Stimulated activated CD4-positive, alpha-beta T cell treated with anti-CD3 and anti-CD28 coated beads, Interleukin-1b, Interleukin-23, amount 100 ng/mL, for 24 hours (primary cell): ENCODE data around the gene SELP.

Source experiments
- DNase-seq, 4 experiments: peaks; one replicate each; pipeline ENCODE4 v3.0.0-alpha.2; 2020; ENCODE audit warnings: low read depth in 4 of 4, low spot score in 1 of 4

SELP gene

DNA sequence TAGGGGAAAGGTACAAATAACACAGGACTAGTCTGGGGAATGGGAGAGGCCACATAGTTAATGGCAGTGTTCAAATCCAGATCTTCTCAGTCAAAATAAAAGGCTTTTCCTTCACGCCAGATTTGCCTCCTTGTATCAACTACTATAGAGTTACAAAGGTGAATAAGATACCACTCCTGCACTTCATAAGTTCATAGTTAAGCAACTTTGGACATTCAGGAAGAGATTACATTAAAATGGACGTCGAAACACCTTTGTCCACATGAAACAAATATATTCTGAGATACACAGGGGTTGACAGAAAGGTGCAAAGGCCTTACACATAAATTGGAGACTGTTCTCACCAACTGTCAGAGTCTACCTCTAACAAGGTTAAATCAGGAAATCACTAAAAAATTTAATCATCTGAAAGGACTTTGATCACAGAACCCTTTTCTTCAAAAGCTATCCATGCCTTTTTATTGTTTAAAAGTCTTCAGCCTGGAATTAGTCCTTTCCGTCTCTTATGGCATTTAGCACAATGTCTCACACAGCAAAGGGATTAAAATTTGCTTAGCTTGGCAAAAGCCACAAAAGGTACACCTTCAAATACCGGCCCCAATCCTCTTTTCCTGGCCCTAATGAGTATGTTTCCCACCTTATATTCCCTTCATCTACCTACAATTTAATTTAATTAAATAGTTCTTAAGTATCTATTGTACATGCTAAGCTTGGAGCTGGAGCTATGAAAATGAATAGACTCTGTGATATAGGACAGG lies 51.8 kb downstream of the SELP start:
- no peak for DNase-seq

DNA sequence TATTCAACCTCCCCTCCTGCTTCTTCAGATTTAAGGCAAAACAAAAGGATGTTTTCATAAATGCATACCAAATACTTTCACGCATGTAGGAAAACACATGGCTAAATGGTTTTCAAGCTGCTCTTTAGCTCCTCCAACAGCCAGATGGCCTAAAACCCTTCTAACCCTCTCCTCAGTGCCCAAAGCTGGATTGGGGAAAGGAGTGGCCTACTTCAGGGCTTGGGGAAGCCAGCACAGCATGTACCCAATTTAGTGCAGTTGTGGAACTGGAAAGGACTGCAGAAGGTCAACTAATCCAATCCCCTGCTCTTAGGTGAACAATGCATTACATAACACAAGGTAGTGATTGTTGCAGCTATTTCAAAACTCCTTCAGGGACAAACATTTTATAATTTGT lies 53.0 kb downstream of the SELP start:
- no peak for DNase-seq

DNA sequence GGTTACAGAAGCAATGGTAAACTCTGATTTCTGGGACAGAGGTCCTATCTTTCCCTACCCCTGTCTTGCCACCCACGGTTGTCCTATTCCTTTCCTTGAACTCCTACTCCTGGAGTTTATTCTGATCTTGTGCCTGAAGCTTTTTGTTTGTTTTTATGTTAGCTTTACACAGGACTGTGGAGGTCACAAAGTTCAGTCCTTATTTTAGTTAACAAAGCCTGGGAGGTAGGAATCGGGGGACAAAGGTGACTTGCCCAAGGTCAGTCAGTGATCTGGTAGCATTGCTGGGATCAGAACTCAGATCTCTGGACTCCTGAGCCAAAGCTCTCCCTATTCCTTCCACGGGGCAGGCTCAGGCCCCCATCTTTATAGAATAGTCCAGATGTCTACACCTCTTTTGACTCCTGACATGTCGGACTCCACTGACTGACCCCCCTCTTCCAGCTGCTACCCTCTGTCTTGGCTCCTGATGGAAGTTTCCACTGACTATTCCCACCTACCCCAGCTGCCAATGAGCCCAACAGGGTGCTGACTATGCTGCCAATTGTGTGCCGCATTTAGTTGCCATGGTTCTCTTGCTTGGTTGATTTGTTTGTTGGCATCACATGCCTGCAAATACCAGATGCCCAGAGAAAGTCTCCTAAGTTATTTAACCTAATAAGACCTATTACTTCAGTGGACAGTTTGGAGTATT lies 53.5 kb downstream of the SELP start:
- DNase-seq = no peak

DNA sequence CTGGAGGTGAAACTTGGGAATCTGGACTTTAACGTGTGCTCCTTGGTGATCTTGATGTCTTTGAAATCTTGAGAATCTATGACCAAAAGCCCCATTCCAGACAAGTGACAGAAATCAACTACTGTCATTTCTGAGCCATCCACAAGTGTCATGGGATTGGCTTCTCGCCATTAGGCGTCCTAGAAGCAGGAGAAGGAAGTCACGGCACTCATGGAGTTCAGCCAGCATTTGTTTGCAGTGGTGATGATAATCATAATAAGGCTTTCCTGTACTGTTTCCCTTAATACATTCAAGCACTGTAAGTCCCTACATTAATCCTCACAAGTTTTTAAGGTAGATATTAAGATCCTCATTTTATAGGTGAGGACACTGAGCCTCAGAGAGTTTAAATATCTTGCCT lies 55.6 kb downstream of the SELP start:
- DNase-seq = no peak

DNA sequence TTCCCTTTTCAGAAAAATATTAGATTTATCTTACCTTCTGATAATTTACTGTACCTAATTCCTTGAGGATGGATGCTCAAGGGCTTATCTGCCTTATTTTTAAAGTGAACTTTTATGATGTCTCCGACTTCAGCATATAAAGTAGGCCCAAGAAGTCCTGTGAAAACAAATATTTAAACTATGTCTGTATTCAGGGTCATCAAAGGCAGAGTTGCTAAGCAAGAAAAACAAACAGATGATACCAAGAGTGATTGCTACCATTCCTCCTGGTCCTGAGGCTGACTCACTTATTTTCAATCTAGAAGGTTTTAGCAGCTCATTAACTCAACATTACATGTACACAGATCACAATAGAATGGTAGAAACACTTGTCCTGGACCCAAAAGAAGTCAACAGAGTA lies 57.7 kb downstream of the SELP start:
- no peak for DNase-seq

DNA sequence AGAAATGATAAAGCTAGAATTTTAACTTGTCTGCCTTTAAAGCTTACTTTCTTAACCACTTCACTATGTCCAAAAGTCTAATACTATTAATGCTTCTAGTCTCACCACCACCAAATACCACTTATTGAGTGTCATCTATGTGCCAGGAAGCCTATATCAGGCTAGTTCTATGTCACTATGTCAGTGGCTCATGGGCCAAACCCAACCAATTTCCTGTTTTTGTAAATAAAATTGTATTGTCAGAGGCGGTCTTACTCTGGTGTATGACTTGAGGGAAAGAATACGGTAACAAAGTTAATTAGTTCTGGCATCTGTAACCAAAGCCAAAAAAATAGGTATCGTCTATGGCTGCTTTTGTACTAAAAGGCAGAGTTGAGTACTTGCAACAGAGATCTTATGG lies 58.5 kb downstream of the SELP start:
- DNase-seq = no peak

DNA sequence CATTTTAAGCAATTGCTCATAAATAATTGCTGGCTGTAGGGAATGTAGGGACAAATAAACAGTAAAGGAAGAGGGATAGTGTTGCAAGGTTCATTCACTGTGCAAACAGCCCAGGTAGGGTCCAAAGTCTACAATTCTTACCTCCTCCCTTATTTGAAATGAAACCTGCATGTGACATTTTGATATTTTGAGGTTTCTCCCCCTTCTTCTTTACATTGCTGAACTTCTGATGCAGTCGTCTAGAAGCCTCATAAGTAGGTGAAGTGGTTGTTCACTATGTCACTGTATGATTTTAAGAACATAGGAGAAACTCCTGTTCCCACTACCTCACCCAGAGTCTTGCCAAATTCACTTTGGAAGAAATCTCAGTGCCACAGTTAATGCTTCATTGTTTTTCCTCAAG lies 59.8 kb downstream of the SELP start:
- no peak for DNase-seq

DNA sequence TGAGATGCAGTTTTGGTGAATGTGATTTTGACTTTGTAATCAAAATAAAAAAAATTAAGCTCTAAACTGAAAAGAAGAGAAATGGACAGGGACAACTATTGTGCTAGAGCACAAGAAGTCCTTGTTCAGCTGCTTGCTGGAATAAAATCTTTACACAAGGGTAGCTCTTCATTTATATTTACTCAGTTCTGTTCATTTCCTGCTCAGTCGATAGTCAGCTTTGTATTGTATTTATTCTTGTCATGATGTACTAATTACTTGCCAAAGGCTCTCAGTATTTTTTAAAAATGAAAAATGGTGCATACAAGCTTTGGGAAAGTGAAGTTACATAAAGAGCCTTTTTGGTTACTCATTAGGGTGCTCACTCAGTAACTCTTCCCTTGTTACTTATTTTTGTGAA lies 61.4 kb downstream of the SELP start:
- DNase-seq = no peak

DNA sequence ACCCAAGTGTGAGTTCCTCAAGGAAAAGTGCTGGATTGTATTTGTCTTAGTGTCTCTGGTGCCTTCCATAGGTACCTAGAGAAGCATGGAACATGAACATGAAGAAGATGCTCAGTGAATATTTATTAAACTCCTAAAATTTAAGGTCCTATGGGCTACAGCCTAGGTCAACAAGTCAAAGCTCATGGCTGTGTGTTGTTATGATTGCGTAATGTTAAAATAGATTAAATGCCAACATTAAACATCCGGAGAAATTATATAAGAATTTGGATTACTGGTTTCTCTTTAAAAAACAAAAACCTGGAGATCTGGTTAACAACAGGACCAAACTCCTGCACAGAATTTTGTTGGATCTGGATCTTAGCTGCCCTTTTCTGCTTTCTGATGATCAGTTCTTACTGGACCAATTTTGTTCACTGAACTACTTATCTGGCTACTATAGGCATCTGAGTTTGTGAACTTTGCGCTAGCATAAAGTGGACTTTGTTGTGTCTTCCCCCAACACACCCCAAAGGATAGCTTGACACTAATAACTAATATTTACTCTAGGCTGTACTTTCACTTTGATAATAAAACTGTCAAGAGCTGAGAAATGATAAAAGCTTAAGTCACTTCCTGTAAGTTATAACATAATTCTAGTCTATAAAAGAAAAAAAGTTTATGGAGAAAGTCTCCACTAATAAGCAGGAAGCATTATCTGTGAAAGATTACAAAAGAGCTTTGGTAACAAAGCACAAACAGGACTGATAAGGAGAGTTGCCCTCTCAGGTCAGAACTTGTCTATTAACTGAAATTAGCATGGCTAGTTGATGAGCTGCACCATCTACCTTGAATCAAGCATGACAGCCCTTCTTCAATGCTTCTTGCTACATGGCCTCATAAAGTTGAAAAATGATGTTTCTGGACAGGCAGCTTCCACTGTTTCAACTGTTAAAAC lies 64.3 kb downstream of the SELP start:
- DNase-seq = no peak

DNA sequence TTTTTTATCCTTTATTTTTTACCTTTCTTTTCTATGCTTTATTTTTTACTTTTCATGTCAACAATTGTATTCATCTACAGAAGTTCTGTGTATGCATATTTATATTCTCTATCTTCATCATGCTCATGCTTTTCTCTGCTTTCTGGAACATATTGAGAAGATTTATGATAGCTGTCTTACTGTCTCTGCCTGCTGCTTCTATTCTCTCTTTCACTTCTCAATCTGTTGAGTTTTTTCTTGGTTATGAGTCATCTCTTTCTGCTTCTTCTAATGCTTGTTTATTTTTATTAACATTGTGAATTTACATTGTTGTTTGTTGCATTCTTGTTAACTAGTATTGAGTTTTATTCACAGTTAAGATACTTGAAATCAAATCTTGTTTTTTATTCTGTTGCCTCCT lies 66.3 kb downstream of the SELP start:
- no peak for DNase-seq

DNA sequence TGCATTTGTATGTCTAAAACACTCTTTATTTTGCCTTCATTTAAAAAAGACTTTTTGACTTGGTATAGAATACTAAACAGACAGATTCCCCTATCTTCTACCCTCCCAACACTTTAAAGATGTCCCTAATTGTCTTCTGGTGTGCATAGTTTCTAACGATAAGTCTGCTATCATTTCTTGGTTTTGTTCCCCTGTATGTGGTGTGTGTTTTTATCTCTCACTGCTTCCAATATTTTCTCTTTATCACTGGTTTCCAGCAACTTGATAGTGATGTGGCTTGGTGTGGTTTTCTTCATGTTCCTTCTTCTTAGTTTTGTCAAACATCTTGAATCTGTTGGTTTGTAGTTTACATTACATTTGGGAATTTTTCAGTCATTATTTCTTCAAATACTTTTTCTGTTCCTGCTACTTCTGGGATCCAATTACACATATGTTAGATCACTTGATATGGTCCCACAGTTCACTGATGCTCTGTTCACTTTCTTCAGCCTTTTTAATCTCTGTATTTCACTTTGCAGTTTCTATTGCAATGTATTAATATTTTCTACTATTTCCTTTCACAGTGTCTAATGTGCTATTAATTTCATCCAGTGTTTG lies 66.8 kb downstream of the SELP start:
- DNase-seq = no peak

DNA sequence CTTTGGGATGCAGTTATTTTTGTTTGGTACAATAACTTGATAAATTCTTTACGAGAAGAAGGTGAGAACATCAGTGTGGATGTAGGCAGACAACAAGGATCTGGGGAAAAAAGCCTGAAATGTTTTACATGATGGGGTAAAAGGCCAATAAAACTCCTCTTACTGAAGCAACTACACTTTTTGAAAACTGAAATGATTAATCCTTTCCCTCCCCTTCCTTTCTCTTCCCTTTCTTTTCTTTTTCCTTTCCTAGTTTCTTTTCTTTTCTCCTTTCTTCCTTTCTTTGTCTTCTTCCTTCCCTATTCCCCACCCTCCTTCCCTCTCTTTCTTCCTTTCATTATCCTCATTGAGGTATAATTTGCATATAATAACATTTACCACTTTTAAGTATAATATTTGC lies 68.2 kb downstream of the SELP start:
- no peak for DNase-seq

DNA sequence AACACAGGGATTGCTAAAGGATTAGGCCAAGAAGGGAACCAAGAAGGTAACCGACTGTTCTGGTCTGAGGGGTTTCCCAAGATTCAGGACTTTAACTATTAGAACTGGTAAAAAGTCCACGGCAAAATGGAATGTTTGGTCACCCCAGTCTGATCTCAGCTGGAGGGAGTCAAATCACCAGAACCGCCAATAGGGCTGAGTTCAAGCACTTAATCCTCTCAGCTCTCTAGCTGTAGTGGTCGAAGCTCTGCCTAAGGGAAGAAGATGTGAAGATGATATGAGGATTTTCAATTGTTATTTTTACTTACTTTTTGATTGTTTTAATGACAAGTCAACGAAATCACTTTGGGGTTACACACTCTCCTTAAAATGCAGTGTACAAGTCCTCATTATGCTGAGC lies 72.8 kb downstream of the SELP start:
- no peak for DNase-seq

DNA sequence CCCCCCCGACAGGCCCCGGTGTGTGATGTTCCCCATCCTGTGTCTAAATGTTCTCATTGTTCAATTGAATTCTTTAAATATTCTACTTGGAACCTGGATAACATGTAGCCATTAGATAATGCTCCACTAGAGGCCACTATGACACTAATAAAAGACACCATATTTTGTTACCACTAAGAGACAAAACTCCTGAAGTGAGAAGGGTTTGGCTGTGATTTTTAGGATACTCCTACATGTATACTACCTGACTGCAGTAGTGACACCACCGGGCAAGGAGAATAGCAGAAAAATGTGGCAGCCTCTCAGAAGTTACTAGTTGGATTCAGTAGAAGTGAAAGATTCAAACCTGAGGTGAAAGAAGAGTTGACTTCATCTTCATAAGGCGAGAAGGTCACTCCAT lies 79.6 kb downstream of the SELP start:
- no peak for DNase-seq

DNA sequence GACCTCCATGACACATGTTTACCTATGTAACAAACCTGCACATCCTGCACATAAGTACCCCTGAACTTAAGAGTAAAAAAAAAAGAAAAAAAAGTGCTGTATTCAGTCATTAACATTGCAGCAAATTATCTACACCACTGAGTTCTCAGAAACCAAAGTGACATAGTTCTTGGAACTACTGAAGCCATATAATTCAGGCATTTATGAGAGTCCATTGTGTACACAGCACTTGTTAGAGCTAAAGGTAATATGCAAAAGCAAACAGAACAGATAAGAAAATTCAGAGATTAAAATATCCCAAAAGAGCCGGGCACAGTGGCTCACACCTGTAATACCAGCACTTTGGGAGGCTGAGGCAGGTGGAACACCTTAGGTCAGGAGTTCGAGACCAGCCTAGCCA lies 81.6 kb downstream of the SELP start:
- no peak for DNase-seq

DNA sequence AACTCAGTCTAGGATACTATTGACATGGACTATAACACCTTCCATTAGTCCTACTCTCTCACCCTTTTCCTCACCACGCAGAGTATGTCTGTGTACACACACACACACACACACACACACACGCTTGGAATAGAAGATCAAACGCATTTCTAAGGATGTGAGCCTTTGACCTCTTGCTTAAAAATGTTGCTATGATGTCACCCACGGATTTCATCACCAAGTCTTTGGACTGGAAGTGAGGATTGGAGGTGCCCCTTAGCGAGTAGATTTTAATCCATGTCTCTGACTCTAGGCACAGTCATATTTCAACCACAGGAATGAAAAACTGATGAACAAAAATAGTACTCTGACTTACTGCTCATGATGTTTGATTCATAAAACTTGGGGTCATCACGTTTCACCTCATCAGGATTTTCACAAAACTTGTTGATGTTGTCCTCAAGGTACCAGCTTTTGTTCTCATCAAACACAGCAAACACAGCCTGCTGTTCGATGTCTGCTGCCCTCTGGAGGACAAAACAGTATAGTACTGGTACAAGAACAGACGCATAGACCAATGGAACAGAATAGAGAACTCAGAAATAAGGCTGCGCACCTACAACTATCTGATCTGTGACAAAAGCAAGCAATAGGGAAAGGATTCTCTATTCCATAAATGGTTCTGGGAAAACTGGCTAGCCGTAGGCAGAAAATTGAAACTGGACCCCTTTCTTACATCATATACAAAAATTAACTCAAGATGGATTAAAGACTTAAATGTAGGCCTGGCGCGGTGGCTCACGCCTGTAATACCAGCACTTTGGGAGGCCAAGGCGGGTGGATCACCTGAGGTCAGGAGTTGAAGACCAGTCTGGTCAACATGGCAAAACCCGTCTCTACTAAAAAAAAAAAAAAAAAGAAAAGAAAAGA lies 83.6 kb downstream of the SELP start:
- DNase-seq = peak in 2 of 4 experiments; percentile 2 to 10

DNA sequence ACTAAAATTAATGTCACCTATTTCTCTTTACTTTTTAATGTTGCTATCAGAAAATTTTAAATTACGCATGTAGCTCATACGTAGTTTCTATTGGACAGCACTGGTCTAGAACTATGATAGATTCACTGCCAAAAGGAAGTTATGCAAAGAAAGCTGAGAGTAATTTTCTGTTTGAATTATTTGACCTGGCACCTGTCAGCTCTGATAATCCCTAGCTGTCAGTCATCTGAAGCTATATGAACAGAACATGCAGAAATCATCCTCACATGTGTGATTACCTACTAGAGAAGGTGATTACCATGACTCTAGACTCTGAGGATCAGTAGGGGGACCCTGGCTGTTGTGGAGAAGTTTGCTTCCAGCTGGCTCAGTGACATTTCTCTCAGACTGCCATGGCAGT lies 84.5 kb downstream of the SELP start:
- no peak for DNase-seq

DNA sequence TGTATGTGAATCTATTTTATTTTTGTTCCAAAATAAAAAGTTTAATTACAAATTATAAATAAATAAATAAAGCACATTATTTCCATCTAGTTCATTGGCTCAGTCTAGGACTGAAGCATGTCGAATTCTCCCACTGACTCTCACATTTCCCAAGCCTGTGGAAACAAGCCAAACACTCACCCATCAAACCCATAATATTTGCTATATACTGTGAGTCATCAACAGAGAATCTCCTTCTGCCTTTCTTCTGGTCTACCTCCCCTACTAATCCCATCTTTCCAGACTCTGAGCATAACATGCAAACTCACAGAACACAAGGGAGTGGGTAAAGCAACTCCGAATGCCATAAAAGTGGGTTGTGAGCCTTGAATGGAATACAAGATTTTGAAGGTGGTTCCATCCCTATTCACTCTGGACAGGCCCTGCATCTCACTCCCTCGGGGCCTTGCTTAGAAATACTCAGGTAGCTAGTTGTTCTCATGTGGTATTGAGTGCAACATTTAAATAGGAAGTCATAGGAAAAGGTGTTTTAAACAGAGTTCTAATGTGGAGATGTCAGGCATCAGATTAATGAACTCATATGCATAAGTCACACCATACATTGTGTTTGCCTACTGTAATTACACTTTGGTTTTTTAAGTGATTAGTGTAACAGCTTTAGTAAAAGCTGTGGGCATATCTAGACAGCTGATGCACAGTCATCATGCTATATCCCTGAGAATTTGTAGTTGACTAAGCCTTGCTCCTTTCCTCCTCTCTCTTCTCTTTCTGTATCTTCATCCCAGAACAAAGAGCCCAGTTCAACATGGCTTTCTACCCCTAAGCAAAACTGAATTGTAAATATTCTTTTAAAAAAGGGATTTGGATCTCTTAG lies 90.7 kb downstream of the SELP start:
- DNase-seq = no peak
